HG03457 (cell line): Measurements from ENCODE around the gene ME2.
"Not testable (repeated sequence)": the region's sequence is repeated elsewhere in the genome, so short reads cannot be mapped to it uniquely, and the experiment has no call there.

Experiments used
- ATAC-seq: cut with Tn5 transposase; IDR thresholded peaks from one replicate; pipeline ENCODE4 v1.9.1; 2021; ENCODE audit warnings: moderate number of reproducible peaks; ENCODE audit not compliant: unreplicated experiment

Gene ME2

DNA sequence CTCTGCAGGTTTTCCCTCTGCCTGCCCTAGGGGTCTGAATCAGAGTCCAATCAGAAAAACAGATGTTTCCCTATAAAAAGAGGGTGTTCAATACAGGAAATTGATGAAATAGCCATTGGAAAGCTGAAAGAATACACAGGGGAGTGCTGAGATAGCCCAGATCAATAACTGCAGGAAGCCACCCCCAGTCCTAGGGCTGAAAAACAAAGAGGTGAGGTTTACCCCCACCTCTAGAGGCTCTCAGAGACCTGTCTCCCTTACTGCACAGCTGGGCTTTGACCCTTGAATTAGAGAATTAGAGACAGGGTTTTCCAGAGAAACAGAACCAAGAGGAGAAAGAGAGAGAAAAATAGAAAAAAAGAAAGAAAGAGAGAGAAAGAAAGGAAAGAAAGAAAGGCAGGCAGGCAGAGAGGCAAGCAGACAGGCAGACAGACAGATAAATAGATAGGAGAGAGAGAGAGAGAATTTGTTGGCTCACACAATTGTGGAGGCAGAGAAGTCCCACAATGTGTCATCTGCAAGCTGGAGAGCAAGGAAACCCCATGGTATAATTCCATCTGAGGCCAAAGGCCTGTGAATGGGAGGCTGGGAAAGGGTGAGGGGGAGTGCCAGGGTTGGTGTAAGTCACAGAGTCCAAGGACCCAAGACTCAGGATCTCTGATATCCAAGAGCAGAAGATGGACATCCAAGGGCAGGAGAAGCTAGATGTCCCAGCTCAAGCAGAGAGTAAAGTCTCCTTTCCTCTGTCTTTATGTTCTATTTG lies 18.9 kb upstream of the ME2 start:
- no peak for ATAC-seq

DNA sequence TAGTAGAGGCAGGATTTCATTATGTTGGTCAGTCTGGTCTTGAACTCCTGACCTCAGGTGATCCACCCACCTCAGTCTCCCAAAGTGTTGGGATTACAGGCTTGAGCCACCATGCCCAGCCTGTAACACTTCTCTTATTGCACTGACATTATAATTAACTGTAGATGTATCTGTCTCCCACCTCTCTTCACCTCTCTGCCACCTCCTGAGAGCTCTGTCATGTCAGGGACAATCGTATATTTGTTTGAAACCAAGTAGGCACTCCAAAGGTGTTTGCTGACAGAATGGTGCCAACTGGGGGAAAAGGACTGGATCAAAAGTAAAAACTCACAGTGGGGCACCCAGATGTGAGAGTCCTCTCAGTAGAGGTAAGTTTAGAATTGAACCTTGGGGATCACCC lies 17.3 kb upstream of the ME2 start:
- no peak for ATAC-seq

DNA sequence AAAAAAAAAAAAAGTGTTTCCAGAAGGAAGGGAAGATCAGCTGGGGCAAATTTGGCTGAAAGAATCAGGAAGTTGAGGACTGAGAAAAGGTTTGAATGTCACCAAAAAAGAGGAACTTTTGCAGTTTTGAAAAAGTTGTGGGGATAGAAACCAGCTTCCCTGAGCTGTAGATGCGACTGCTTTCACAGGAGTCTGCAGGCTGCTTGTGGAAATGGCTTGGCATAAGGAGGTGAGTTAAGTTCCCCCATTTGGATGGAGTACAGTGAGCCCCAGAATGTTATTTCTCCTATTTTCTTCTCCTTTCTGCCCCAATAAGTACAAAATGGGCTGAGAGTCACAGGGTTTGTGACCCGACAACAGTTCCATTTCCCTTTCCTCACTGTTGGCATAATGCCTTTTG lies 16.5 kb upstream of the ME2 start:
- ATAC-seq = no peak

DNA sequence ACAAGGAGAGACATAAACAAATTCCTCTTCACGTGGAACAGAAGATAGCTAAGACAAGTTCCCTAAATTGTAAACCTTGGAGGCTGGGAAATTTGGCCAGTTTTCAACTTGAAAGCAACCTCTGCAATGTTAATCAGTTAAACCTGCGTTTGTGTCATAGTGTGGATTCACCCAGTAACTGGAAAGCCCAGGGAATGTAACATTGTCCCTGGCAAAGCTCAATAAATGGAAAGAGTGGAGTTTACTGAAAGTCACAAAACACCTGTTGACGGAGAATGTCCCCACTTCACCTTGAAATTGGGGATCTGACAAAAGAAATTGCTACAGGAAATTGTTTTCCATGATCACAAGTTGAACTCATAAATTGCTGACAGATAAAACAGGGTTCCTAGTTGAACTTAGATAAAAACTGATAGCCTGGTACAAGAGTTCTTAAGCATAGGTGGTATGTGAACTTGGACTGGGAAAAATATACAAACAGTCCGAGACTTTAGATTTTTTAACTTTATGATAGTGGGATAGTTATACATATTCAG lies 15.0 kb upstream of the ME2 start:
- ATAC-seq = no peak

DNA sequence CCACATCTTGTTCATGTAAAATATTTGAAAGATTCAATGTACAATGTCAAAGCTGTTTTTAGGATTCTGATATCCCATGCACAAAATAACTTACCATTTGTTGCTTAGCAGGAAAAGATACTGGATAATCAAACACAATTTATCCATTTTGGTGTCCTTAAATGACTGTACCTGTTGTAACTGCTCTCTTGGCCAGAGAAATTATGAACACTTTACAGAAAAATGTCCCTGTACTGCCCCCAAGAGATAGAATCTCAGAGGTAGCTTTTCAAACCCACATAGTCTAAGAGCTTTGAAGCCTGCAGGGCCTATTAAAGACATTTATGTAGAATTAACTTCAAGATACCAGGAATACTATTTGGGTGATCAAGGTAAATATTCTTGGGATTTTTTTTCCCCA lies 12.2 kb upstream of the ME2 start:
- no peak for ATAC-seq

DNA sequence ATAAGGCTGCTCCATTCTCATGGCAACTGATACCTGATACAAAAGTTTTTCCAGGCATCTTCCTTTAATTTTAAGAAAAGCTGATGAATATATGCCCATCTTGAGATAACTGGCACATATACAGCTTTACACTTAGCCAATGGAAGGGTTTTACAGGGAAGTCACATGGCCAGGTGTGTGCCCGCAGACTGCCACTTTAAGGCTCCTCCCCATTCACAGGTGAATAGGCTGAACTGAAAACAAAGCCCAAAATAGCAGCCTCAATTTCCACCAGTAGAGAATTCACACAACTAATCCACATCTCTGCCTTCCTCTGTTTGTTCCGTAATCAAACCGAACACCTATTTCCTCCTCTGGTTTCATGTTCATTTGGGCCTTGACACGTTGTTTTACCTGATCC lies 9.8 kb upstream of the ME2 start:
- no peak for ATAC-seq

DNA sequence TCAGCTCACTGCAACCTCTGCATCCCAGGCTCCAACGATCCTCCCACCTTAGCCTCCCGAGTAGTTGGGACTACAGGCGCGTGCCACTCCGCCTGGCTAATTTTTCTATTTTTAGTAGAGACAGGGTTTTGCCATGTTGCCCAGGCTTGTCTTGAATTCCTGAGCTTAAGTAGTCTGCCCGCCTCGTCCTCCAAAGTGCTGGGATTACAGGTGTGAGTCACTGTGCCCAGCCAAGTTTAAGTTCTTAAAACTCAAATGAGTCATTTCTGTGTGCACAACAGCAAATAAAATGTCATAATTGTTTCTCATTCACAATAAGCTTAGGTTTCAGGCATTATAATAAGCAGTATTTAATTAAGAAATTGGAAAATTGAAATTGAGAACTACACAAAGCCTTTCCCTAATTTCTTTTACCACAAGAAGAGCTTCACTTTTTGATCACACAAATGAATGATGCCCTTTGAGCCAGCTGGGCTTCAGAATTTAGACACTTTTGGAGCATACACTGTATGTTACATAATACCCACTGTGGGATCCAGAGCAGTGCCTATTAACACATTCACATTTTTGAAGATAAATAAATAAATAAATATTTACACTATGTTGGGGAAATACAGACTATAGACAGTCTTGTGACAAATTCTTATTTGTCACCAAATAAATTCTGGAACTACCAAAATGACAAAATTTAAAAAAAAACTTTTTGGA lies 8.6 kb upstream of the ME2 start:
- ATAC-seq = no peak

DNA sequence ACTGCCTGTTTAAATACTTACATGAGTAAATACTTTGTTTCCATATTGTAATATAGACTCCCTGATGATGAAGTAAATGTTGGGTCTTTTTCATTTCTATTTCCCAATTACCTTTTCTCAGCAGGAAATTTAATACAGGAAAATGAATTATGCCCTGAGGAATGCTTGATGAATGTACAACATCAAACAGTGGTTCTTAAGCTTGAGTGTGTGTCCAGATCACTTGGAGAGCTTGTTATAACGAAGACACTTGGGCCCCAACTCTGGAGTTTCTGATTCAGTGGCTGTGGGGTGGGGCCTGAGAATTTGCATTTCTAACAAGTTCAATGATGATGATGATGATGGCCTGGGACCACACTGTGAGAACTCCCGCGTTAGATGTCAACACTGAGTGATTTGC lies 7.1 kb upstream of the ME2 start:
- no peak for ATAC-seq

DNA sequence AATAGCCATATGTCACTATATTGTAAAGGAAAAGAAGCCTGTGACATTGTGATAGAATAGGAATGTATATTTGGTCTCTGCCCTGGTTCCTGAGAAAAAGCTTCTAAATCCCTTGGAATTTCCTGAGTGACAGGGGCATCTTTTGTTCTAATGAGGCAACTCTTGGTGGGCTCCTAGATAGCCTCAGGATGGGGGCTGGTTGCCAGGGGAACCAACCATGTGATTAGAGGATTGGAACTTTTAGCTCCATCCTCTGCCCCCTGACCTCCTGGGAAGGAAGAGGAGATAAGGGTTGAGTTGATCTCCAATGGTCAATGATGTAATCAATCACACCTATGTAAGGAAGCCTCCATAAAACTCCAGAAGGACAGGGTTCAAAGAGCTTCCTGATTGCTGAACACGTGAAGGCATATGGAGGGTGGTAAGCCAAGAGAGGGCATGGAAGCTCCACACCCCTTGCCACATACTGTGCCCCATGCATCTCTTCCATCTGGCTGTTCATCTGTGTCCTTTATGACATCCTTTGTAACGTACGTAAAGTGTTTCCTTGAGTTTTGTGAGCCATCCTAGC lies 2.9 kb upstream of the ME2 start:
- no peak for ATAC-seq

DNA sequence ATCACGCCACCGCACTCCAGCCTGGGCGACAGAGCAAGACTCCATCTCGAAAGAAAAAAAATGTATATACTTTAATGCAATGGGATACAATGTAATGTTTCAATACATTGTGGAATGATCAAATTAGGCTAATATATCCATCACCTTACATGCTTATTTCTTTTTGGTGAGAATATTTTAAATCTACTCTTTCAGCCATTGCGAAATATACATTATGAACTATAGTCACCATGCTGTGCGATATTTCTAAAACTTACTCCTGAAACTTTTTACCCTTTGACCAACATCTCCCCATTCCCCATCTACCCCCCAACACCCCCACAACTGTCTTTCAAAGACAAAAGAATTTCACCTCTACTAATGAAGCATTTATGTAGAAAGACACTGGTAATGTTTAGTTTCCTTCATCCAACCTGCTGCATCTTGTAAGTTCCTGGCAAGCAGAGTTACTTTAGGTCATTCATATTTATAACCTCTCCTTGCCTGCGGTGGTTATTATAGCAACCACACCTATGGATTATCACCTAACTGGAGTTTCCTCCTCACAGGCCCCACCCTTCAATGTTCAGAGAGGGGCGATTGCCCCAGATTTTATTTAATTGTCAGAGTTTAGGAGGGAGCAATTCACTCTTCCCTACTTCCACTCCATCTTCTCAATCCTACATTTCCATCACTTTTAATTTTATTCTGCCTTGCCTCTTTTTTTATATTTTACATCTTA lies 1.2 kb upstream of the ME2 start:
- ATAC-seq = no peak

DNA sequence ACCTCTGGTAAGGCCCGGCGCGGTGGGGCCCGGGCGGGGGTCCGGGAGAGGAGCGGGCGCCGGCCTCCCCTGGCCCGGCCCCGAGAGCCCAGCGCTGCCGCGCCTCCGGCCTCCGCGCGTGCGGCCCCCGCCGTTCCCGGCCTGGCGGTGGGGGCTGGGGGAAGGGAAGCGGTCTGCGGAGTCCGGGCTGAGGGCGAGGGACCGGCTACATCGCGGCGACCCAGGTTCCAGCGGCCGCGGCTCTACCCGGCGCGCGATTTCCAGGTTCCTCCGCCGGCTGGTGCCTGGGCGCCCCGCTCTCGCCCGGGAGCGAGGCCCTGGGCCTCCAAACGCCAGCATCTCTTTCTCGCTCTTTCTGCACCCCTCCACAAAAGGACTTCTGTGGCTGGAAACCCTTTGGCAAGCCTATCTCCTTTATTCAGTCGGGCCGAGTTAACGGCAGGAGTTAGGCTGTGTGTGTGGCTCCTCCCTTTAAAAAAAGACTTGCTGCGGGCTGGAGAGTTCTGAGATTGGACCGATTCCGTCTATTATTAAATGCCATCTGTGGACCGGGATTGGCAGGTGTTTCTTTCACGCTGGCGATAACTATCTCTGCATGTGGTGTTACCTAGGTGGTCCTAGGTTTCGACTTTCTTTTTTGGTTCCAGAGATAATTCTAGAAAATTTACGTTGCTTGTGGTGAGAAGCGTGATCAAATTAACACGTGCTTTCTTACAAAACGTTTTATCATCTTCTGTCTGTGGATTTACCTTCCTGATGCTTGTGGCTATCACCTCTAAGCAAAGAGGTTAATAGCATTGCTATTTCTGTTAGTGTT lies 592 bp downstream of the ME2 start:
- ATAC-seq = peak; percentile 1

DNA sequence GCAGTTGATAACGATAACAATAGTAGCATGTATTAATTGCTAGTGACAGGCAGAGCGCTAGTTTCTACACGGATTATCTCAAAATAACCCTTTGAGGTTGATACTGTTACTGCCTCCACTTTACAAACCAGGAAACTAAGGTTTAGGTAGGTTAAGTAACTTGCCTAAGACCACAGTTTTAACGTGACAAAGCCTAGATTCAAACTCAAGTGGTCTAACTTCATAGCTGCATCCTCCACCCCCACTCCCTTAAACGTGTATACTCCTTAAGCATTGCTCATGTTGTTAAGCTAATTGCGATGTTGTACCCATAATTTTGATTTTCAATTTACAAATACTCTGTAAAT lies 1.2 kb downstream of the ME2 start:
- no peak for ATAC-seq

DNA sequence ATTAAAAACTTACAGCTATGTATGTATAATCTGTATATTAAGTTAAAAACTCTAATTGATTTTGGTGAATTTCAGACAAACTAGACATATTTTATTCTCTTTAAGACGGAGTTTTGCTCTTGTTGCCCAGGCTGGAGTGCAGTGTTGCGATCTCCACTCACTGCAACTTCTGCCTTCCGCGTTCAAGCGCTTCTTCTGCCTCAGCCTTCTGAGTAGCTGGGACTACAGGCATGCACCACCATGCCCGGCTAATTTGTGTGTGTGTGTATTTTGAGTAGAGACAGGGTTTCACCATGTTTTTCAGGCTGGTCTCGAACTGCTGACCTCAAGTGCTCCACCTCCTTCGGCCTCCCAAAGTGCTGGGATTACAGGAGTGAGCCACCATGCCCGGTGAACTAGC lies 2.0 kb downstream of the ME2 start:
- ATAC-seq = not testable (repeated sequence)

DNA sequence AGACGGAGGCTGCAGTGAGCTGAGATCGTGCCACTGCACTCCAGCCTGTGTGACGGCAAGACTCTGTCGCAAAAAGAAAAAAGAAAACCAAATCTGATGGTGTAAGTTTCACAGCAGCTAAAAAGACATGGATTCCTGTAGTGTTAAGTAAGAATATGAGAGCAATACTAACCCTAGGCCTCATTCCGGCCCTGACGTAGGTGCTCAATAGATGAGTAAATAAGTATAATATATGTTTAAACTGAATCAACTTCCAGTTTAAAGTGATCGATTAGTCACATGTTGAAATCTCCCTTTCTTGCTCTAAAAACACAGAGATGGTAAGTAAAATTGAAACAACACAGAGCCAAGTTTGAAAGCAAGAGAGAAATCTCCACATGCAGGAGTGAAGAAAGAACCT lies 8.0 kb downstream of the ME2 start:
- ATAC-seq = no peak

DNA sequence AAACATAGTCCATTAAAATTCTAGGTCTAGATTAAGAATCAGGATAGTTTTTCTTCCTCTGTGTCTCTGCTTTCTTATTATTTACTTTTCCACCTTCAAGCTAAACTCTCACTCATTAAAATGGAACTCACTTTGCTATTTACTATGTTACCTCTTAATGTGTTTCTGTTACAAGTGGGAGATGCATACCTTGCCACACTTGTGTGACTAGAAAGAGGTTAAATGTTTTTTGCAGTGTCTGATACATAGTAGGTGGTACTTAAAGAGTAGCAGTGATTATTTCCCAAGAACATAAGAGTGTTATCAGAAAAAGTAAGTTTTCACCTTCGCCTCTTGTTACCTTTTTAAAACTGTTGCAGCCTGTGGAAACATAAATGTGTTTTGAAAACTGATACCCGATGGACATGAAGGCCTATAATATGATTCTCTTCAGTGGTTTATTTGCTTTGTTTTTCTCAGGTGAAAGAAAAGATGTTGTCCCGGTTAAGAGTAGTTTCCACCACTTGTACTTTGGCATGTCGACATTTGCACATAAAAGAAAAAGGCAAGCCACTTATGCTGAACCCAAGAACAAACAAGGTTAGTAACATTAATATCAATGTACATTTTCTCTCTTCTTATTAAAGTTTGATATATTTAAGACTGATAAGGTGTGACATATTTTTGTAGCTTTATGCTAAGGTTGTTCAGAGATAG lies 16.6 kb downstream of the ME2 start:
- ATAC-seq = no peak

DNA sequence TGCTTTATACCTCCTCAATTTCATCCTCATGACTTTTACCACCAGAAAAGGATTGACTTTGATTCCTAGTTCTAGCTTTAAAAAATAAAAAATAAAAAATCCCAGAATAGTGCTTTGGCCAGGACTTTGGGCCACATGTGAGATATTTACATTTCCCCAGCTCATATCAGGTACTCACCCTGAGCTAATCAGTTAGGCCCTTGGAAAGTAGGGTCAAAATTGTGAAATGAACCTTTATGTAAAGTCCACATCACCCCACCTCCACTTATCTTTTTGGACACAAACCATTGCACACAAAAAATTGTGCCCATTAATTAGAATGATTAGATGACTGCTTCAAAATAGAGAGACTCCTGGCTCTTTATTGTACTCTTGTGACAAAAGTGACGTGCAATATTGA lies 17.2 kb downstream of the ME2 start:
- ATAC-seq = no peak

DNA sequence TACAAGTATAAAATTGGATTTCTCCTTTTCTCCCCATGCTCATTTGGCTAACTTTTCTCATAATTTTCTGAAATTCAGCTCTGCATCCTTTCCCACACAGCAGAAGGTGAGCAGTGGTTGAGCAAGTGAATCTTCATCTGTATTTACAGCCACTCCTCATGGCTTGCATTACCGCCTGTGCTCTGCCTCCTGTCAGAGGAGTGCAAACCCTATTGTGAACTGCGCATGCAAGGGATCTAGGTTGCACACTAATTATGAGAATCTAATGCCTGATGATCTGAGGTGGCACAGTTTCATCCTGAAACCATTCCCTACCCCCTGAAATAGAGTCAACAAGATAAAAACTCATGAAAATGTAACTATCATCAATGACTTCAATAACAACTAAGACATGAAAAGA lies 20.0 kb downstream of the ME2 start:
- no peak for ATAC-seq

DNA sequence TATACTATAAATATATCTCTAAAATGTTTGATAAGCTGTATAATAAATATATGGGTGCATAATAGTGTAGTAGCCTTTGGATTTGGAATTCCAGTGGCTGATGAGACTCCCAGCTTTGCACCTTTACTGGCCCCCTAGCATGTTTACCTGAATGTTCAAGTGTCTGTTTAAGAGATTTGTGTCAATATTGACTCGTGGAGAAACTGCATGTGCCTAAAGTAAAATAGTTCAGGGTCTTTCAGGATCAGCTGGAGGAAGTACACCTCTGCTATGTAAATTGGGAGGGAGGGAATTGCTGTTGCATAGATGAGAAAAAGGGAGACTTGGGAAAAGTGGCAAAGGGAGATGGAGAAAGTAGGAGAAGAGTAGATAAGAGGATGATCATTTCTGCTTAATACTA lies 23.9 kb downstream of the ME2 start:
- ATAC-seq = no peak

DNA sequence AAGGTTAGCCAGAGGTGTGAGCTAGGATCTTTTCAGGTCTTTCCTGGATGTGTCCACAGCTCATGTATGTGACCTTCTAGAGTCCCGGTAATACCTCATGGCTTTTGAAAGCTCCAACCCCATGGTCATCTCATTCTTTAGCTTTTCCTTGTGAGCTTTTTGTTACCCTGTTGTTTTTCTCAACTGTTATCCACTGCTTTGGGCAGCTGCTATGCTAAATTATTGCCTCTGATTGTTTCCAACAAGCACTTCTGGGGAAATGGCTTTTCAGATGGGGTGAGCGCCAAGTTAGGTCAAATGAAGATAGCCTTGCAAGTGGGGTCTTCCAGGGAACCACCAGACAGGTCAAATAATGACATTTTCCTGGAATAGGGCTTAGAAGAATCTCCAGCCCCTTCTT lies 27.9 kb downstream of the ME2 start:
- ATAC-seq = no peak

DNA sequence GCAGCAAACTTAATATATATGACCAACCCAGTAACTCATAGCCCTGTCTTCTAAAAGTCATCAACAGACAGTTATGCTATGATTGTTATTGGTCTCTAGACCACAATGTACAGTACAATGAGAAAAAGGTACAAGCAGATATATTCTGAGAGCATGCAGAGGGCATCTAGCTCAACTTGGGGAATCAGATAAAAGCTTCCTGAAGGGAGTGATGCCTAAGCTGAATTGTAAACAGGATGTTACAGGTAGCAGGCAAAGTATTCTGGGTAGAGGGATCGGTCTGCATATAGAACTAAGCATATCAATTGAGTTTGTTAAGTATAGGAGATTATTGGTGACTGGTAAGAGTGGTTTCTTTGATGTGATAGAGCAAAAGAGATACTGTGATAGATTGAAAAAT lies 30.3 kb downstream of the ME2 start:
- ATAC-seq = no peak
